Tibial artery (tissue), 4 donors: Measurements from ENCODE around the gene PKD1L1.

Experiments used
- DNase-seq, 2 donors: peaks; one replicate each; pipeline ENCODE4 v3.0.0-alpha.2; 2019
- H3K27ac ChIP-seq, 2 donors: fragments of 200-600 bp; sonication (generic) in 1 of 2; 1 replicate in 1 of 2; 2 replicates in 1 of 2; pipeline ENCODE4 v1.5.1; 2018 to 2019; ENCODE audit warnings: mild to moderate bottlenecking in 1 of 2
- H3K27me3 ChIP-seq, 2 donors: fragments of 200-600 bp; sonication (generic) in 1 of 2; one replicate each; pipeline versions ENCODE4 v1.5.1 to v1.6.0; 2016 to 2019
- H3K36me3 ChIP-seq, 3 donors: fragments of 200-600 bp; sonication (generic) in 2 of 3; one replicate each; pipeline ENCODE4 v1.5.1; 2016 to 2019; ENCODE audit warnings: mild to moderate bottlenecking in 2 of 3
- H3K4me1 ChIP-seq, 4 donors: fragments of 200-600 bp; sonication (generic) in 2 of 4; 1 replicate in 3 of 4; 2 replicates in 1 of 4; pipeline ENCODE4 v1.5.1; 2016 to 2019
- H3K4me3 ChIP-seq, 2 donors: fragments of 200-600 bp; sonication (generic) in 1 of 2; 1 replicate in 1 of 2; 2 replicates in 1 of 2; pipeline ENCODE4 v1.5.1; 2018 to 2019; ENCODE audit warnings: mild to moderate bottlenecking in 2 of 2
- H3K9me3 ChIP-seq, 3 donors: fragments of 200-600 bp; sonication (generic) in 1 of 3; one replicate each; pipeline ENCODE4 v1.5.1; 2016 to 2019
- CTCF ChIP-seq, 2 experiments: fragments of 200-600 bp in 1 of 2; fragments of 450-650 bp in 1 of 2; IDR thresholded peaks; one replicate each; pipeline ENCODE4 v1.5.1; 2017 to 2019; ENCODE audit warnings: antibody characterized with exemption in 2 of 2, mild to moderate bottlenecking in 1 of 2, moderate library complexity in 1 of 2
- intact Hi-C: fragments of 100-400 bp; cut with DNase I; formaldehyde crosslinking; loops from one replicate; pipeline ENCODE4 v1.15.0; 2023; ENCODE audit warnings: low total_unique reads

Gene PKD1L1

GRCh38 chr7:47942132-47942531 is 6.1 kb downstream of the PKD1L1 start:
- Histone ChIP-seq H3K27me3 (no peaks in the 10 kb centered on the region), H3K4me1 (peaks cover 0 to 22% (median 16%) of the 10 kb centered on the region in 4 donors), H3K4me3 (no peak overlapping the region), H3K27ac (peak overlapping the region; percentile 52 to 70), H3K36me3 (no peaks in the 10 kb centered on the region), H3K9me3 (no peaks in the 10 kb centered on the region)
- DNase-seq = no peak
- TF ChIP-seq CTCF (IDR thresholded peaks at IDR 0.05) = no peak
- intact Hi-C loops = no loop called here

- H3K27ac ChIP-seq = peak overlapping the region; percentile 52 to 70
- H3K4me3 ChIP-seq = no peak overlapping the region
- no peaks in the 10 kb centered on the region for H3K36me3 ChIP-seq
- no peaks in the 10 kb centered on the region for H3K27me3 ChIP-seq
- peaks cover 0 to 22% (median 16%) of the 10 kb centered on the region in 4 donors for H3K4me1 ChIP-seq
- DNase-seq = peak in 1 of 2 donors; percentile 62
- TF ChIP-seq CTCF (IDR thresholded peaks at IDR 0.05) = no peak
- no peaks in the 10 kb centered on the region for H3K9me3 ChIP-seq
- intact Hi-C loops = no loop called here
These were observed 7.0 kb downstream of the PKD1L1 start for GRCh38 chr7:47941136-47941844.

- H3K27ac ChIP-seq = peak overlapping the region; percentile 52 to 70
- no peak for DNase-seq
- no peak overlapping the region for H3K4me3 ChIP-seq
- H3K4me1 ChIP-seq = peaks cover 0 to 22% (median 16%) of the 10 kb centered on the region in 4 donors
- intact Hi-C loops = no loop called here
- H3K27me3 ChIP-seq = no peaks in the 10 kb centered on the region
- H3K36me3 ChIP-seq = no peaks in the 10 kb centered on the region
- no peaks in the 10 kb centered on the region for H3K9me3 ChIP-seq
- no peak for TF ChIP-seq CTCF (IDR thresholded peaks at IDR 0.05)
These were observed 7.9 kb downstream of the PKD1L1 start for GRCh38 chr7:47940088-47941013.

GRCh38 chr7:47939425-47940036 is 8.7 kb downstream of the PKD1L1 start:
- H3K4me1 ChIP-seq = peaks cover 0 to 22% (median 16%) of the 10 kb centered on the region in 4 donors
- intact Hi-C loops = no loop called here
- H3K27ac ChIP-seq = peak overlapping the region in 1 of 2 donors; percentile 52
- no peak for DNase-seq
- H3K27me3 ChIP-seq = no peaks in the 10 kb centered on the region
- H3K9me3 ChIP-seq = no peaks in the 10 kb centered on the region
- no peak overlapping the region for H3K4me3 ChIP-seq
- TF ChIP-seq CTCF (IDR thresholded peaks at IDR 0.05) = no peak
- no peaks in the 10 kb centered on the region for H3K36me3 ChIP-seq

- no peaks in the 10 kb centered on the region for H3K36me3 ChIP-seq
- no peaks in the 10 kb centered on the region for H3K27me3 ChIP-seq
- DNase-seq = no peak
- H3K4me1 ChIP-seq = peaks cover 0 to 22% (median 16%) of the 10 kb centered on the region in 4 donors
- H3K27ac ChIP-seq = no peak overlapping the region
- H3K4me3 ChIP-seq = no peak overlapping the region
- intact Hi-C loops = no loop called here
- no peaks in the 10 kb centered on the region for H3K9me3 ChIP-seq
- no peak for TF ChIP-seq CTCF (IDR thresholded peaks at IDR 0.05)
These were observed 9.6 kb downstream of the PKD1L1 start for GRCh38 chr7:47938574-47939165.
